Ovary (tissue), 9 donors: ENCODE data around the gene GPR156. TPM values are rescaled to one million over a fixed set of nuclear protein-coding genes. Genes with fewer than 3 reads are reported as not detected.
"Not testable (repeated sequence)": the region's sequence is repeated elsewhere in the genome, so short reads cannot be mapped to it uniquely, and the experiment has no call there.

Experiments used
- DNase-seq, 5 donors: peaks; one replicate each; pipeline ENCODE4 v3.0.0-alpha.2; 2019 to 2020
- H3K27ac ChIP-seq, 2 donors: fragments of 200-600 bp; one replicate each; pipeline versions ENCODE4 v1.5.1 to v1.8.0; 2019 to 2022
- H3K27me3 ChIP-seq: fragments of 200-600 bp; one replicate; pipeline ENCODE4 v1.8.0; 2022
- H3K36me3 ChIP-seq: fragments of 200-600 bp; sonication (generic); one replicate; pipeline ENCODE4 v1.5.1; 2019
- H3K4me1 ChIP-seq: one replicate; pipeline ENCODE4 v1.8.1; 2013; ENCODE audit warnings: mild to moderate bottlenecking, moderate library complexity; ENCODE audit not compliant: insufficient read depth
- H3K4me3 ChIP-seq: fragments of 200-600 bp; sonication (generic); one replicate; pipeline ENCODE4 v1.5.1; 2017
- H3K9me3 ChIP-seq, 2 donors: fragments of 200-600 bp in 1 of 2; sonication (generic) in 1 of 2; one replicate each; pipeline versions ENCODE4 v1.5.1 to v1.8.1; 2013 to 2019; ENCODE audit warnings: mild to moderate bottlenecking in 1 of 2, moderate library complexity in 1 of 2
- CTCF ChIP-seq, 3 donors: fragments of 450-650 bp in 2 of 3; fragments of 200-600 bp in 1 of 3; IDR thresholded peaks; one replicate each; pipeline versions ENCODE4 v1.5.1 to v1.8.0; 2016 to 2022; ENCODE audit warnings: antibody characterized with exemption in 3 of 3, mild to moderate bottlenecking in 1 of 3
- EP300 ChIP-seq: sonication (generic); formaldehyde crosslinking; IDR thresholded peaks from one replicate; pipeline ENCODE4 v1.6.1; 2017; ENCODE audit warnings: antibody characterized with exemption
- POLR2A ChIP-seq: fragments of 450-650 bp; IDR thresholded peaks from one replicate; pipeline ENCODE4 v1.6.1; 2017; ENCODE audit warnings: antibody characterized with exemption, mild to moderate bottlenecking, moderate library complexity
- WGBS, 3 donors: extraction: QIAGEN DNeasy Blood & Tissue Kit in 1 of 3; methylation state at CpG; one replicate each; pipeline versions ENCODE4 v1.1.5 to v1.1.7; 2013 to 2017; 5-methylcytosine and 5-hydroxymethylcytosine counted together
- intact Hi-C, 4 donors: fragments of 100-400 bp; cut with DNase I; formaldehyde crosslinking; loops; one replicate each; pipeline versions ENCODE4 v1.11.0 to v1.15.1; 2022 to 2023
- polyA plus RNA-seq, 2 donors: library from polyadenylated mRNA; stranded (reverse); fragments of 200-250 nt in 1 of 2; fragments of 350-450 nt in 1 of 2; fragmentation: Illumina TruSeq in 1 of 2; extraction: RNeasy Lipid Tissue Mini Kit (QIAGEN cat#74804) in 1 of 2; gene quantifications; one replicate each; pipeline ENCODE4 v1.2.3, GENCODE V29; 2013 to 2014
- total RNA-seq, 7 donors: library from RNA; depleted of rRNA in 2 of 7; stranded (reverse); fragments of >200 nt in 2 of 7; fragmentation: NEBNext Ultra II Directional in 3 of 7; extraction: Animal tissue kit (Norgen Biotek cat#: 25700) in 3 of 7; gene quantifications; one replicate each; pipeline versions ENCODE4 v1.1.0 to v1.2.4, GENCODE V29; 2016 to 2023
- donor health status: DM: no; HTN: no; CAD: no; lungs with moderate emphysema.
- donor health status: DM: no; HTN: no; CAD: no.
- donor health status: Bipolar disorder and iron deficiency.
- donor health status: DM: yes; HTN: yes; CAD: no.
- donor health status: DM: no; HTN: no; CAD: no.
- donor health status: DM: yes; HTN: yes; CAD: no.

GPR156 gene
- total and polyA plus RNA-seq, 9 donors: 0.24 to 3.5 (median 1.4) TPM

DNA sequence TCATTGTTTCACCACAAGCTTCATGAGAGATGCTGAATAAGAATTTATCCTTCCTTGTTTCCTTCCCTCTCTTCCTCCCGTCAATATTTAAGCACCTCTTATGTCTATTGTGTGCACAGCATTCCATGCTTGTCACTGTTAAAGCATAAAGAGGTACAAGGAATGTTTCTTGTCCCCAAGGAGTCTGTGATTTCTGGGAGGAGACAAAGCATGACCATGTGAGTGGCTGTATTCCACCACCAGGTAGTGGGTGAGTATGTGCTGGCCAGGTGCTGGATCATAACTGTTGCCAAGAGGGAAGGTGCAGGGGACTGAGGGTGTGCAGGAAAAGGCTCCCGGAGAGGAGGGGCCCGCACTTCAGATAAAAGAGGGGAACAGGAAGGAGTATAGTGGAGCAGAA lies 127.9 kb downstream of the GPR156 start:
- Histone ChIP-seq H3K36me3 (no peaks in the 10 kb centered on the region), H3K4me3 (no peak overlapping the region), H3K9me3 (no peaks in the 10 kb centered on the region), H3K27ac (no peak overlapping the region), H3K4me1 (no peaks in the 10 kb centered on the region), H3K27me3 (no peaks in the 10 kb centered on the region)
- intact Hi-C loops: no loop called here
- DNase-seq: no peak
- TF ChIP-seq POLR2A (no peak), CTCF (IDR thresholded peaks at IDR 0.05) (no peak), EP300 (no peak)
- 71 to 77% (median 76%) methylated on average over 3 of the region's 3 CpGs for WGBS, 3 donors

GRCh38 chr3:120156699-120157098 lies 128.3 kb downstream of the GPR156 start:
- Histone ChIP-seq H3K9me3 (no peaks in the 10 kb centered on the region), H3K27me3 (no peaks in the 10 kb centered on the region), H3K36me3 (no peaks in the 10 kb centered on the region), H3K4me3 (no peak overlapping the region), H3K27ac (no peak overlapping the region), H3K4me1 (no peaks in the 10 kb centered on the region)
- intact Hi-C loops: no loop called here
- TF ChIP-seq EP300: no peak
- TF ChIP-seq CTCF (IDR thresholded peaks at IDR 0.05): no peak
- no peak for TF ChIP-seq POLR2A
- DNase-seq: no peak

DNA sequence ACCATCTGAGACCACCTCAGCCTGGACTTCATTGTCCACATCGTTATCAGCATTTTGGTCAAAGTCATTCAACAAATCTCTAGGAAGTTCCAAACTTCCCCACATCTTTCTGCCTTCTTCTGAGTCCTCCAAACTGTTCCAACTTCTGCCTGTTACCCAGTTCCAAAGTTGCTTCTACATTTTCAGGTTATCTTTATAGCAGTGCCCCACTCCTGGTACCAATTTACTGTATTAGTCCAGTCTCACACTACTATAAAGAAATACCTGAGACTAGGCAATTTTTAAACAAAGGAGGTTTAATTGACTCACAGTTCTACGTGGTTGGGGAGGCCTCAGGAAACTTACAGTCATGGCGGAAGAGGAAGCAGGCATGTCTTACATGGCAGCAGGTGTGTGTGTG lies 129.3 kb downstream of the GPR156 start:
- H3K4me3 ChIP-seq, DNase-seq, H3K36me3 ChIP-seq, H3K27me3 ChIP-seq, H3K4me1 ChIP-seq, intact Hi-C loops, H3K9me3 ChIP-seq, H3K27ac ChIP-seq: not testable (repeated sequence)
- 79 to 89% (median 81%) methylated on average over 3 of the region's 3 CpGs for WGBS, 3 donors

DNA sequence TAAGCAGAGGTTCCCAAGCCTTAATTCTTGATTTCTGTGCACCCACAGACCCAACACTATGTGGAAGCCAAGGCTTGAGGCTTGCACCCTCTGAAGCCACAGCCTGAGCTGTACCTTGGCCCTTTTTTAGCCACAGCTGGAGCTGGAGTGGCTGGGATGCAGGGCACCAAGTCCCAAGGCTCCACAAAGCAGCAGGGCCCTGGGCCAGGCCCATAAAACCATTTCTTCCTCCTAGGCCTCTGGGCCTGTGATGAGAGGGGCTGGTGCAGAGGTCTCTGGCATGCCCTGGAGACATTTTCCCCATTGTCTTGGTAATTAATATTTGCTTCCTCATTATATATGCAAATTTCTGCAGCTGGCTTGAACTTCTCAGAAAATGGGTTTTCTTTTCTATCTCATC lies 129.9 kb downstream of the GPR156 start:
- Histone ChIP-seq H3K9me3 (no peaks in the 10 kb centered on the region), H3K36me3 (no peaks in the 10 kb centered on the region), H3K4me1 (no peaks in the 10 kb centered on the region), H3K27ac (no peak overlapping the region), H3K27me3 (no peaks in the 10 kb centered on the region), H3K4me3 (no peak overlapping the region)
- TF ChIP-seq CTCF (IDR thresholded peaks at IDR 0.05) (no peak), POLR2A (no peak), EP300 (no peak)
- intact Hi-C loops: no loop called here
- no peak for DNase-seq

- H3K27me3 ChIP-seq: no peaks in the 10 kb centered on the region
- no peaks in the 10 kb centered on the region for H3K9me3 ChIP-seq
- H3K4me3 ChIP-seq: no peak overlapping the region
- TF ChIP-seq CTCF (IDR thresholded peaks at IDR 0.05) (no peak), EP300 (no peak), POLR2A (no peak)
- intact Hi-C loops: no loop called here
- H3K27ac ChIP-seq: no peak overlapping the region
- H3K4me1 ChIP-seq: no peaks in the 10 kb centered on the region
- 25 to 50% (median 41%) methylated on average over 2 of the region's 2 CpGs for WGBS, 3 donors
- no peaks in the 10 kb centered on the region for H3K36me3 ChIP-seq
- no peak for DNase-seq
Observed at GRCh38 chr3:120153294-120153693, 131.7 kb downstream of the GPR156 start.
